CD4-positive, alpha-beta T cell treated with Interleukin-4 for 4 hours (primary cell): ENCODE data around the gene SLC6A18.

Source experiments
- DNase-seq: peaks from one replicate; pipeline ENCODE4 v3.0.0-alpha.2; 2020

The SLC6A18 gene

GRCh38 chr5:1294206-1294834 is 69.1 kb downstream of the SLC6A18 start:
- no peak for DNase-seq

- peak; percentile 68 for DNase-seq
These were observed 69.9 kb downstream of the SLC6A18 start, which contains the start of gene TERT for GRCh38 chr5:1294835-1295649. Gene TERT (minus strand): TSS chr5:1295068. CDS start chr5:1294989, 79 bp downstream.

- no peak for DNase-seq
These were observed 70.5 kb downstream of the SLC6A18 start for GRCh38 chr5:1295650-1296037.
